ENCODE measurements around the gene FLNC.
A peak's percentile ranks its signal among the peaks of the same experiment; 100 is the strongest.

The FLNC gene

GRCh38 chr7:128831994-128832879, 2.0 kb downstream of the FLNC start:
- FAIRE-seq: no peak
- no peak for DNase-seq (ENCODE audit: low spot score)

GRCh38 chr7:128832880-128833147, 2.6 kb downstream of the FLNC start:
- no peak for FAIRE-seq

GRCh38 chr7:128833148-128833945, 3.1 kb downstream of the FLNC start:
- DNase-seq (ENCODE audit: low spot score): peak; percentile 12
- no peak for FAIRE-seq

More at GRCh38 chr7:128832880-128833147, 2.6 kb downstream of the FLNC start:
- no peak for DNase-seq (ENCODE audit: low spot score)

DNA sequence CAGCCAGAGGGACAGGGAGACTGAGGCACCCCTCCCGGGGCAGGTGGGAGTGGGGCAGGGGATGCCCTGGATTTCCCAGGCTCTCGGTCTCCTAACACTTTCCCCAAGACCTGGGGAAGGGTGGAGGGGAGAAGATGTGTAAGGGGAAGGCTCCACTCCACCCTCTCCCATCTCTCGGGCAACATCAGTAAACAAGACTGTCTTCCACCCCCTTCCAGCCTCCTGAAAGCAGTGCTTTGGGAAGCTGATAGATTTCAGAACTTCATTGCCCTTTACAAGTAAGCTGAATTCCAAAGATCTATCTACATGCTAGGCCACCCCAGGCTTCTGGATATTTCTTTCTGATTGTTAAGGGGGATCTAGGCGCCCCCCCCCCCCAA, 3.7 kb downstream of the FLNC start:
- DNase-seq (ENCODE audit: low spot score) (no peak), FAIRE-seq (no peak)

DNA sequence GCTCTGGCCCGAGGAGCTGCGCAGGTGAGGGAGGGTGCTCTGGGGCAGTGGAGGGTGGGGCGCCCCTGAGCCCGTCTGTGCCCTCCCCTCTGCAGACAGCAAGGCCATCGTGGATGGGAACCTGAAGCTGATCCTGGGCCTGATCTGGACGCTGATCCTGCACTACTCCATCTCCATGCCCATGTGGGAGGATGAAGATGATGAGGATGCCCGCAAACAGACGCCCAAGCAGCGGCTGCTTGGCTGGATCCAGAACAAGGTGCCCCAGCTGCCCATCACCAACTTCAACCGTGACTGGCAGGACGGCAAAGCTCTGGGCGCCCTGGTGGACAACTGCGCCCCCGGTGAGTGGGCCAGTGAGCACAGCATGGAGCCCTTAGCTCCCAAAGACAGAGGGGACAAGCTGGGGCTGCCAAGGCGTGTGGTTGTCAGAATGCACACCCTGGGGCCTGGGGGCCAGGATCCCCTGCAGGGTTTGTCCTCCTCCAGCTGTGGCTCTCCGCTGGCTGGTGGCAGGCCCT, 5.1 kb downstream of the FLNC start:
- no peak for DNase-seq (ENCODE audit: low spot score)
- no peak for FAIRE-seq

DNA sequence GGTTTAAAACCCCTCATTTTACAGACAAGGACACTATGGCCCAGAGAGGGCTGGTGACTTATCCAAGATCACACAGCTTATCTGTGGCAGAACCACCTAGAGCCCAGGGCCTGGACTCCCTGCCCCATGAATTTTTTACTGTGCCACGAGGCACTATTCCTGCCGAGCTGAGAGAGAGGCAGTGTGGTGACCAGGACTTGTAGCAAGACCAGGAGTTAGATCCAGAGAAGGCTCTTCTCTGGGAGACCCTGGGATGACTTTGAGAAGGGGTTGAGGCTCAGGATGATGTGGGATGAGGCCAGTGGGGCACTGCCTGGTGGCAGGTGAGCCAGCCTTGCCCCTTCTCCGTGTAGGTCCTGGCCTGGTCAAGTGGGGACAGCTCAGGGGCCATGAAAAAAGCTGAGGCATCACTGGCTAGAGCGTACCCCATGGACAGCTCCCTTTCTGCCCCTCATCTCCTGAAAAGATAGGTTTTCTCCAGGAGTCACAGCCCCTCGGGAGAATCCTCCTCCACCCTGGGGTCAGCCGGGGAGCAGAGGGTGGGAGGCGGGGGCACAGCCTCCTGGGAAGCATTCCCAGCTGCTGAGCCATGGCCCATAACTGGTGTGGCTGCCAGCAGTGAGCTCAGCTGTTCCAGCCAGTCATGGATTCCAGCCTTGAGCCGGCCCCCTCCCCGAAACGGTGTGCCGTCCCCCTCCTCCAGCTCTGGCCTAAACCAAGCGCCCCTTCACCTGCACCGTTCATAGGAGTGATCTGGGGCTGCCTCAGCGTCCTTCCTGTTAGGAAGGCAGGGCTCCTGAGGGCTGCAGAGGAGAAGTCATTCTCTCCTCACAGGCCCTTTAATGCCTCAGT, 5.8 kb downstream of the FLNC start:
- DNase-seq (ENCODE audit: low spot score): no peak
- FAIRE-seq: no peak

DNA sequence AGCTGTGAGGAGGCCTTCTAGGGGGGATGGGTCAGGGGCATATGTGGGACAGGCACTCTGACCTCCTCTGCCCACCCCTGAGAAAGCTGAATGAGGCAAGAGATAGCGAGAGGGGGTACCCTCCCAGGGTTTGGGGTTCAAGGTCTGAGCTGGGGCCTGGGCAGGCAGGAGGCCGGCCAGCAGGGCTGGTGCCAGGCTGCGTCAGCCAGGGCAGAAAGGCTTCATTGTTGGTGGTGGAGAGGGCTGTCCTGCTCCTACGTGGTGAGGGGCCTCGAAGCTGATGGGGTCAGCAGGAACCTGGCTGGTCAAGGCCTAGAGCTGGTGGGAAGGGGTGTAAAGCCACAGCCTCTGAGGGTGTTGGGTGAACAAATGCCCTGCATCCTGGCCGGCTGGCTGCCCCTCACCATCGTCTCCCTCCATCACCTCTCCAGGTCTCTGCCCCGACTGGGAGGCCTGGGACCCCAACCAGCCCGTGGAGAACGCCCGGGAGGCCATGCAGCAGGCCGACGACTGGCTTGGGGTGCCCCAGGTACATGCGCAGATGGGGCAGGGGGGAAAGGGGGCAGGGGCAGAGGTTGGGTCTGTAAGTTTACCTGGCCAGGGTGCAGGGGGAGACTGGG, 6.6 kb downstream of the FLNC start:
- DNase-seq (ENCODE audit: low spot score) (no peak), FAIRE-seq (no peak)

GRCh38 chr7:128837521-128837921, 7.3 kb downstream of the FLNC start:
- no peak for DNase-seq (ENCODE audit: low spot score)
- no peak for FAIRE-seq

DNA sequence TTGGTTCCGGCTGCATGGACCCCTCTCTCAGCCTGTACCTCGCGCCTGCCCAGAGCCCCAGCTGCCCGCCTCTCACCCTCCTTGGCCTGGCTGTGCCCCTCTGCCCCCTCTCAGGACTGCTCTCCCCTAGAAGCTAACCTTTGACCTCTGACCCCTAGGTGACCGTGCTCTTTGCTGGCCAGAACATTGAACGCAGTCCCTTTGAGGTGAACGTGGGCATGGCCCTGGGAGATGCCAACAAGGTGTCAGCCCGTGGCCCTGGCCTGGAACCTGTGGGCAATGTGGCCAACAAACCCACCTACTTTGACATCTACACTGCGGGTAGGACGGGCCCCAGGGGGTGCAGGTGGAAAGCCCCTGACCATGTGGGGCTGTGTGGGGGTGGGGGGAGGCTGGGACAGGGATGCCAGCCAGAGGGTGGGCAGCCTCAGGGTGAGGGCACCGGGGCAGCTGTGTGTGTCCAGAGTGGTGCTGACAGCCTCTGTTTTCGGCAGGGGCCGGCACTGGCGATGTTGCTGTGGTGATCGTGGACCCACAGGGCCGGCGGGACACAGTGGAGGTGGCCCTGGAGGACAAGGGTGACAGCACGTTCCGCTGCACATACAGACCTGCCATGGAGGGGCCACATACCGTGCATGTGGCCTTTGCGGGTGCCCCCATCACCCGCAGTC, 8.0 kb downstream of the FLNC start:
- DNase-seq (ENCODE audit: low spot score) (no peak), FAIRE-seq (no peak)

GRCh38 chr7:128838981-128839731, 8.9 kb downstream of the FLNC start:
- FAIRE-seq (no peak), DNase-seq (ENCODE audit: low spot score) (no peak)

GRCh38 chr7:128839751-128840177, 9.6 kb downstream of the FLNC start:
- no peak for FAIRE-seq
- no peak for DNase-seq (ENCODE audit: low spot score)

DNA sequence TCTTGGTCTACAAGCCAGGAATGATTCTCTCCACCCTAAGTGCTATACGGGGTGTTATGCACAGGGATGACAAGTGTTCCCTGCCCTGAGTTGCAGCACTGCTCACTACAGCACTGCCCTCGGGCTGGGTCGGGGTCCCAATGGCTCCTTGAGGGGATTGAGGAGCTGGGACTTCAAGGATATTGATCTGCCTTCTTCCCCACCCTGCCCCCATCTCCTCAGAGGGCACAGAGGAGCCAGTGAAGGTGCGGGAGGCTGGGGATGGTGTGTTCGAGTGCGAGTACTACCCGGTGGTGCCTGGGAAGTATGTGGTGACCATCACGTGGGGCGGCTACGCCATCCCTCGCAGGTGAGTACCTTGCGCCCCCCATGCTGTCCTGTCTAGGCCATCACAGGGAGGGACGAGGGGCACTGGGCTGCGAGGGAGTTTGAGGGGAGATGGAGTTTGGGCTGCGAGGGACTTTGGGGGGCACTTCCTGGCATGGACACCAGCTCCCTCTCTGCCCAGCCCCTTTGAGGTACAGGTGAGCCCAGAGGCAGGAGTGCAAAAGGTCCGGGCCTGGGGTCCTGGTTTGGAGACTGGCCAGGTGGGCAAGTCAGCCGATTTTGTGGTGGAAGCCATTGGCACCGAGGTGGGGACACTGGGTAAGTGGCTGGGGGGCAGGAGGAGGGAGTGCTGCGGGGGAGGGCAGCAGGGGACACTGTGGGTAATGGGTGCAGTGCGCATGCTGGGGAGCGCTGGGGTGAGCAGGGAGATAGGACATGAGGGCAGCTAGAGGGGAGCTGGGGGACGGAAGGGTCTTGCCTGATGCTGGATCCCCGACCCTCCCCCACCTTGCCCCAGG, 10.3 kb downstream of the FLNC start:
- DNase-seq (ENCODE audit: low spot score): no peak
- no peak for FAIRE-seq

GRCh38 chr7:128841171-128841690, 11.0 kb downstream of the FLNC start:
- no peak for DNase-seq (ENCODE audit: low spot score)
- no peak for FAIRE-seq

GRCh38 chr7:128841921-128842673, 11.9 kb downstream of the FLNC start:
- FAIRE-seq (no peak), DNase-seq (ENCODE audit: low spot score) (peak; percentile 62)

GRCh38 chr7:128842674-128843641, 12.8 kb downstream of the FLNC start:
- FAIRE-seq (no peak), DNase-seq (ENCODE audit: low spot score) (no peak)

- FAIRE-seq (no peak), DNase-seq (ENCODE audit: low spot score) (no peak)
These were observed 13.9 kb downstream of the FLNC start for GRCh38 chr7:128843938-128844621.
